ENCODE data around the gene CCDC171.

Gene CCDC171

DNA sequence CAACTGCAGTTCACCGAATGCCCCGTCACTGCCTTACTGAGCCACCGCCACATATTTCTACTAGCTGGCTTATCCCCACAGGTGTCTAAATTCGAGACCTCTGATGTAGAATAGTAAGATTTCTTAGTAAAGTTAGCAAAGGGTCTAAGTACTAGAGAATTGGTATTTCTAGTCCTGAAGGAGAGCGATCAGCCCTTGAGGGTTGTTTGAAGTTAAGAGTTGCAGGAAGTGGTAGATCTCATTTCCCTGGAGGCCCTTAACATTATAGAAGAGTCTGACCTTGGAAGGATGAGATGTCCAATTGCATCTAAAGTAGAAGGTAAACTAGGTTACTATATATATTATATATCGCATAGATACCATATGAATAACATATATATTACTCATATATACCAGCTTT is 451.8 kb downstream of the CCDC171 start:
- DNase-seq, result no peak

DNA sequence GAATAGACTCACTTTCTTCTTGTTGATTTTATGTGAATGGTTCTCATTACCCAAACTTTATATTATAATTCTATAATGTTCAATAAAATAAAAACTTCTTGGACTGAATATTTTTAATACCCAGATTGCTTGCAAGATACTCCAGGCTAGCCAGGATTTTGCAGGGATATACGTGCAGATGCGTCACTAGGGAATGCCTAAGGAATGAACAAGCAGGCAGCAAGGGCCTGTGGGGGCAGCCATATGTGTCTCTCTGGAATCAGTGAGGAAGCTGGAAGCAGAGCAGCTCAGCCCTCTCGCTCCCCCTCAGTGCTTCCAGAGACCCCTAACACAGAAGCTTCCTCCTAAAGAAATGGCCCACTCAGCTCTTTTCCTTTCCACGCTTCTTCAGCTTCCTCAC is 457.4 kb downstream of the CCDC171 start:
- no peak for DNase-seq

DNA sequence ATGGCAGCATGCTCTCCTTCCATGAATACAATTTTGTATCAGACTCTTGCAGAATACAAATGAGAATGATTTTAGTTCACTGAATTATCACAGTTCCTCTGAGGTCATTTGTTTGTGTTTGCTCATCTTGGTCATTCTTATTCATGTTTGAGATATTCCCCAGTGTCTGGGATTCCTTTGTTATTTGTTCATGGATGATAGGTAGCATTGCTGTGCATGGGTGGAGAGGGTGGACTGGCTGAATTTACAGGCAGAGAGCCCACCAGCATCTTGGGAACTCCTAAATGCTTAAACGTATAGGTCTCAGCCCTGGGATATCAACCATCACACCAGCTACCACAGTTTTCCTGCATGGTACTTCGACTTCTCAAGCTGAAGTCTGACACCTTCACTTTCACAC is 459.8 kb downstream of the CCDC171 start:
- no peak for DNase-seq

DNA sequence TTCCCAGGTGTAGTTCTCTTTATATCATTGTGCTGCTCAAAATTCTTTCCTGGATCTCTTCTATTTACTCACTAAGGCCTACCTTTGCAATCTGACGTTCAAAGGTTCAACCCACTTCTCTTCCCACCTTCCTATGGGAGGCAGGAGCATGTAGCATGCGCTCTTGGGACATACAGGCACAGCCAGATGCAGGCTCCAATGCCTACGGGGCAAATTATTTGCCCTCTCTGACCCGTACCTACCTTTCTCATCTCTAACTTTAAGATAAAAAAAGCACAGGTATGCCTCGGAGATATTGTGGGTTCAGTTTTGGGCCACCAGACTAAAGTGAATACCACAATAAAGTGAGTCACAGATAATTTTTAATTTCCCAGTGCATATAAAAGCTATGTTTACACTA is 460.5 kb downstream of the CCDC171 start:
- no peak for DNase-seq

DNA sequence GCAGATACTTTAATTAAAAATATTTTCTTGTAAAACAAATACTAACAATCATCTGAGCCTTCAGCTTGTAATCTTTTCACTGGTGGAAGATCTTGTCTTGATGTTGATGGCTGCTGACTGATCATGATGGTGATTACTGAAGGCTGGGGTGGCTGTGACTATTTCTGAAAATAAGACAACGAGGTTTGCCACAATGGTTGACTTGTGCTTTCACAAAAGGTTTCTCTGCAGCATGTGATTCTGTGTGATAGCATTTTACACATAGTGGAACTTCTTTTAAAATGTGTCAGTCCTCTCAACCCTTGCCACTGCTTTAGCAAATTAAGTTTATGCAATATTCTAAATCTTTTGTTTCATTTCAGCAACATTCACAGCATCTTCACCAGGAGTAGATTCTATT is 461.0 kb downstream of the CCDC171 start:
- DNase-seq, result no peak

DNA sequence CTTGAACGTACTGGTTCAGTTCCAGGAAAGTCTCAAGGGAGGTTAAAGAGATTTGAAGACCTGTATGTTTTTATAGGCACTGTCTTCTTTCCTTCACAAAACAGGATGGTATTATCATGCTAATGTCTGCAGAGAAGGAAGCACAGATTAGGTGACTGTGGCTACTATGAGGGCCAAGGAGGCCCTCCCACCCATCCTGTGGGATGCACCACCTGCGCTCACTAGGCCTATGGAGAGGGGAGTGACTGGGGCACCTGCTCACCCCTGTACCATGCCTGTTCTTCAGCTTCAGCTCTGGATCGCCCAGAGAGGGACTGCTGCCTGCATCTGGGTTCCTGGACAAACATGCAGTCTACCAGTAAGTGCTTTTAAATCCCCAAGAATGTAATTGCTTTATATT is 469.4 kb downstream of the CCDC171 start:
- no peak for DNase-seq

DNA sequence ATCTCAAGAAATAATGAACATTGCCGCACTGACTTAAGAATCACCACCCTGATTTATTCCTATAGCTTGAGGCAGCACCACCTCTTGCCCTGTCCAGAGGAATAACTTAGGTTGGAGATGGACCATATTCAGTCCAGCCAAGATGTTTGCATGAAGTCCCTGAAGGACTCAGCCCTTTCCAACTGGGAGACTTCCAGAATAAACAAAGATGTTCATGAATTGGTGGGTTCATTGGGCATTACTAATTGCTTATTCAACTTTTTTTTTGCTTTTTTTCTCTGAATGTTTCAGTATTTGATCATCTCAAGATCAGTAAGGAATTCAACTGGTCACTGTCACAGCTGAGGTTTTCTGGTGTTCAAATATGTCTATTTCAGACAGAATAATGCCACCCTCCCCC is 470.6 kb downstream of the CCDC171 start:
- DNase-seq, result no peak

Measured in NCI-H2081 (cell line).